ENCODE measurements around the gene MOGAT2. TPM values are rescaled to one million over a fixed set of nuclear protein-coding genes. Genes with fewer than 3 reads are reported as not detected.

Gene MOGAT2
- total and polyA plus RNA-seq, 2 of the 13 experiments (the other 11 are each of a cell fraction or from before 2014, with no cell fraction given), result 27.2 to 27.8 TPM

DNA sequence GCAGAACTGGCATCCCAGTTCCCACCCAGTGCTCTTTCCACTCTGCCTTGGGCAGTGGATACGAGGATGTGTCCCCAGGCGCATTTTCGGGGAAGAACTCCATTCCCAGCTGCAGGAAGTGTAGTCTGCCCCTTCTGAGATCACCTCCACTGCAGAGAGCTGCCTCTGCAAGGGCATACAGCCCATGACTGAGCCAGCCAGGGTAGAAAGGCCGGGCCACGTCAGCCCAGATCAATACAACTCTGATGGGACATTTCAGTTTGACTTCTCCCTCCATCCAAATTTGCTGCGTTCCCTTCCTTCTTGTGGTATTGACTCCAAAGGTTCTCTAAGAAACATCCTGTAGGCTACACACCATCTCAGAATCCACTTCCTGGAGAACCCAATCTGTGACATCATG is 19.7 kb downstream of the MOGAT2 start:
- 41% methylated on average over 3 of the region's 6 CpGs for WGBS (ENCODE audit: low lambda C conversion rate)
- ATAC-seq, result no peak
- H3K4me1 ChIP-seq (ENCODE audit: insufficient read depth, low read length), result peaks cover 39% of the 10 kb centered on the region
- BruUV-seq (replicated peaks), result no TSS peak
- in situ Hi-C loops (cut with HindIII; ENCODE audit: extremely low pct_ligation_motif_present, low pct_unique_long_range_greater_than_20kb), result no loop called here
- H3K27me3 ChIP-seq (ENCODE audit: control insufficient read depth in 1 of 2, insufficient read depth in 2 of 2, low read length in 2 of 2), result no peaks in the 10 kb centered on the region
- no peak for FAIRE-seq
- no peak for DNase-seq (ENCODE audit: low spot score)
- ChIA-PET POLR2A (no interaction called here), CTCF (ENCODE audit: low intra/inter-chr PET ratio, low total read pairs) (no interaction called here)
- H3K4me3 ChIP-seq (replicated peaks in 1 of 3; ENCODE audit: insufficient read depth in 1 of 3, low read depth in 2 of 3, low read length in 3 of 3), result no peak overlapping the region
- no peaks in the 10 kb centered on the region for H3K9me3 ChIP-seq (ENCODE audit: low read length)
- no peak overlapping the region for H3K9ac ChIP-seq (ENCODE audit: insufficient read depth, low read depth, low read length)
- no peaks in the 10 kb centered on the region for H3K36me3 ChIP-seq (replicated peaks in 1 of 2; ENCODE audit: control insufficient read depth in 1 of 2, insufficient read depth in 2 of 2, low read length in 2 of 2)
- no peaks in the 10 kb centered on the region for H3K79me2 ChIP-seq (ENCODE audit: insufficient read depth, low read length)
- H2AFZ ChIP-seq (ENCODE audit: low read length), result no peak overlapping the region
- no peaks in the 10 kb centered on the region for H4K20me1 ChIP-seq (ENCODE audit: insufficient read depth, low read length)
- intact Hi-C loops (cut with micrococcal nuclease; ENCODE audit: unreplicated experiment), result no loop called here
- H3K27ac ChIP-seq (ENCODE audit: extremely low read length, insufficient read depth, low read length), result no peak overlapping the region
- no peak overlapping the region for H3K4me2 ChIP-seq (ENCODE audit: low read depth, low read length)
- TF ChIP-seq BHLHE40 (IDR thresholded peaks at IDR 0.05; ENCODE audit: low read length) (no peak), ZNF546 (CRISPR knock-in tag; conservative IDR thresholded peaks at IDR 0.05) (no peak), DNMT1 (CRISPR knock-in tag; IDR thresholded peaks at IDR 0.05) (no peak), KLF6 (CRISPR knock-in tag; IDR thresholded peaks at IDR 0.05) (no peak), ZNF12 (CRISPR knock-in tag; IDR thresholded peaks at IDR 0.05) (no peak), EP300 (IDR thresholded peaks at IDR 0.05; ENCODE audit: low read depth in 2 of 2, low read length in 2 of 2) (no peak), EP300 (CRISPR knock-in tag; IDR thresholded peaks at IDR 0.05; ENCODE audit: borderline replicate concordance) (no peak), HDAC2 (CRISPR knock-in tag; IDR thresholded peaks at IDR 0.05) (no peak), CBX2 (IDR thresholded peaks at IDR 0.05; ENCODE audit: low read depth, low read length) (no peak), CBX2 (CRISPR knock-in tag; IDR thresholded peaks at IDR 0.05; ENCODE audit: low read depth) (no peak)
- TF ChIP-seq, protein P1, sequence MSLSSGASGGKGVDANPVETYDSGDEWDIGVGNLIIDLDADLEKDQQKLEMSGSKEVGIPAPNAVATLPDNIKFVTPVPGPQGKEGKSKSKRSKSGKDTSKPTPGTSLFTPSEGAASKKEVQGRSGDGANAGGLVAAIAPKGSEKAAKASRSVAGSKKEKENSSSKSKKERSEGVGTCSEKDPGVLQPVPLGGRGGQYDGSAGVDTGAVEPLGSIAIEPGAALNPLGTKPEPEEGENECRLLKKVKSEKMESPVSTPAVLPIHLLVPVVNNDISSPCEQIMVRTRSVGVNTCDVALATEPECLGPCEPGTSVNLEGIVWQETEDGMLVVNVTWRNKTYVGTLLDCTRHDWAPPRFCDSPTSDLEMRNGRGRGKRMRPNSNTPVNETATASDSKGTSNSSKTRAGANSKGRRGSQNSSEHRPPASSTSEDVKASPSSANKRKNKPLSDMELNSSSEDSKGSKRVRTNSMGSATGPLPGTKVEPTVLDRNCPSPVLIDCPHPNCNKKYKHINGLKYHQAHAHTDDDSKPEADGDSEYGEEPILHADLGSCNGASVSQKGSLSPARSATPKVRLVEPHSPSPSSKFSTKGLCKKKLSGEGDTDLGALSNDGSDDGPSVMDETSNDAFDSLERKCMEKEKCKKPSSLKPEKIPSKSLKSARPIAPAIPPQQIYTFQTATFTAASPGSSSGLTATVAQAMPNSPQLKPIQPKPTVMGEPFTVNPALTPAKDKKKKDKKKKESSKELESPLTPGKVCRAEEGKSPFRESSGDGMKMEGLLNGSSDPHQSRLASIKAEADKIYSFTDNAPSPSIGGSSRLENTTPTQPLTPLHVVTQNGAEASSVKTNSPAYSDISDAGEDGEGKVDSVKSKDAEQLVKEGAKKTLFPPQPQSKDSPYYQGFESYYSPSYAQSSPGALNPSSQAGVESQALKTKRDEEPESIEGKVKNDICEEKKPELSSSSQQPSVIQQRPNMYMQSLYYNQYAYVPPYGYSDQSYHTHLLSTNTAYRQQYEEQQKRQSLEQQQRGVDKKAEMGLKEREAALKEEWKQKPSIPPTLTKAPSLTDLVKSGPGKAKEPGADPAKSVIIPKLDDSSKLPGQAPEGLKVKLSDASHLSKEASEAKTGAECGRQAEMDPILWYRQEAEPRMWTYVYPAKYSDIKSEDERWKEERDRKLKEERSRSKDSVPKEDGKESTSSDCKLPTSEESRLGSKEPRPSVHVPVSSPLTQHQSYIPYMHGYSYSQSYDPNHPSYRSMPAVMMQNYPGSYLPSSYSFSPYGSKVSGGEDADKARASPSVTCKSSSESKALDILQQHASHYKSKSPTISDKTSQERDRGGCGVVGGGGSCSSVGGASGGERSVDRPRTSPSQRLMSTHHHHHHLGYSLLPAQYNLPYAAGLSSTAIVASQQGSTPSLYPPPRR (CRISPR knock-in tag; IDR thresholded peaks at IDR 0.05; ENCODE audit: borderline replicate concordance), result no peak
- TF ChIP-seq, protein P2, sequence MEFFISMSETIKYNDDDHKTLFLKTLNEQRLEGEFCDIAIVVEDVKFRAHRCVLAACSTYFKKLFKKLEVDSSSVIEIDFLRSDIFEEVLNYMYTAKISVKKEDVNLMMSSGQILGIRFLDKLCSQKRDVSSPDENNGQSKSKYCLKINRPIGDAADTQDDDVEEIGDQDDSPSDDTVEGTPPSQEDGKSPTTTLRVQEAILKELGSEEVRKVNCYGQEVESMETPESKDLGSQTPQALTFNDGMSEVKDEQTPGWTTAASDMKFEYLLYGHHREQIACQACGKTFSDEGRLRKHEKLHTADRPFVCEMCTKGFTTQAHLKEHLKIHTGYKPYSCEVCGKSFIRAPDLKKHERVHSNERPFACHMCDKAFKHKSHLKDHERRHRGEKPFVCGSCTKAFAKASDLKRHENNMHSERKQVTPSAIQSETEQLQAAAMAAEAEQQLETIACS (CRISPR knock-in tag; IDR thresholded peaks at IDR 0.05), result no peak
- TF ChIP-seq, protein P3, sequence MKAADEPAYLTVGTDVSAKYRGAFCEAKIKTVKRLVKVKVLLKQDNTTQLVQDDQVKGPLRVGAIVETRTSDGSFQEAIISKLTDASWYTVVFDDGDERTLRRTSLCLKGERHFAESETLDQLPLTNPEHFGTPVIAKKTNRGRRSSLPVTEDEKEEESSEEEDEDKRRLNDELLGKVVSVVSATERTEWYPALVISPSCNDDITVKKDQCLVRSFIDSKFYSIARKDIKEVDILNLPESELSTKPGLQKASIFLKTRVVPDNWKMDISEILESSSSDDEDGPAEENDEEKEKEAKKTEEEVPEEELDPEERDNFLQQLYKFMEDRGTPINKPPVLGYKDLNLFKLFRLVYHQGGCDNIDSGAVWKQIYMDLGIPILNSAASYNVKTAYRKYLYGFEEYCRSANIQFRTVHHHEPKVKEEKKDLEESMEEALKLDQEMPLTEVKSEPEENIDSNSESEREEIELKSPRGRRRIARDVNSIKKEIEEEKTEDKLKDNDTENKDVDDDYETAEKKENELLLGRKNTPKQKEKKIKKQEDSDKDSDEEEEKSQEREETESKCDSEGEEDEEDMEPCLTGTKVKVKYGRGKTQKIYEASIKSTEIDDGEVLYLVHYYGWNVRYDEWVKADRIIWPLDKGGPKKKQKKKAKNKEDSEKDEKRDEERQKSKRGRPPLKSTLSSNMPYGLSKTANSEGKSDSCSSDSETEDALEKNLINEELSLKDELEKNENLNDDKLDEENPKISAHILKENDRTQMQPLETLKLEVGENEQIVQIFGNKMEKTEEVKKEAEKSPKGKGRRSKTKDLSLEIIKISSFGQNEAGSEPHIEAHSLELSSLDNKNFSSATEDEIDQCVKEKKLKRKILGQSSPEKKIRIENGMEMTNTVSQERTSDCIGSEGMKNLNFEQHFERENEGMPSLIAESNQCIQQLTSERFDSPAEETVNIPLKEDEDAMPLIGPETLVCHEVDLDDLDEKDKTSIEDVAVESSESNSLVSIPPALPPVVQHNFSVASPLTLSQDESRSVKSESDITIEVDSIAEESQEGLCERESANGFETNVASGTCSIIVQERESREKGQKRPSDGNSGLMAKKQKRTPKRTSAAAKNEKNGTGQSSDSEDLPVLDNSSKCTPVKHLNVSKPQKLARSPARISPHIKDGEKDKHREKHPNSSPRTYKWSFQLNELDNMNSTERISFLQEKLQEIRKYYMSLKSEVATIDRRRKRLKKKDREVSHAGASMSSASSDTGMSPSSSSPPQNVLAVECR (CRISPR knock-in tag; IDR thresholded peaks at IDR 0.05; ENCODE audit: borderline replicate concordance), result no peak
- TF ChIP-seq, protein P4, sequence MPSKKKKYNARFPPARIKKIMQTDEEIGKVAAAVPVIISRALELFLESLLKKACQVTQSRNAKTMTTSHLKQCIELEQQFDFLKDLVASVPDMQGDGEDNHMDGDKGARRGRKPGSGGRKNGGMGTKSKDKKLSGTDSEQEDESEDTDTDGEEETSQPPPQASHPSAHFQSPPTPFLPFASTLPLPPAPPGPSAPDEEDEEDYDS (CRISPR knock-in tag; IDR thresholded peaks at IDR 0.05), result no peak
